Erythroblast (primary cell): ENCODE measurements around the gene AP5B1.

Experiments
- GATA1 ChIP-seq: IDR thresholded peaks from 2 replicates; pipeline ENCODE4 v1.6.1; 2011; ENCODE audit warnings: low read depth, mild to moderate bottlenecking, control low read depth, low read length, moderate library complexity
- POLR2A ChIP-seq: IDR thresholded peaks from 2 replicates; pipeline ENCODE4 v1.6.1; 2011; ENCODE audit warnings: mild to moderate bottlenecking, low read length

DNA sequence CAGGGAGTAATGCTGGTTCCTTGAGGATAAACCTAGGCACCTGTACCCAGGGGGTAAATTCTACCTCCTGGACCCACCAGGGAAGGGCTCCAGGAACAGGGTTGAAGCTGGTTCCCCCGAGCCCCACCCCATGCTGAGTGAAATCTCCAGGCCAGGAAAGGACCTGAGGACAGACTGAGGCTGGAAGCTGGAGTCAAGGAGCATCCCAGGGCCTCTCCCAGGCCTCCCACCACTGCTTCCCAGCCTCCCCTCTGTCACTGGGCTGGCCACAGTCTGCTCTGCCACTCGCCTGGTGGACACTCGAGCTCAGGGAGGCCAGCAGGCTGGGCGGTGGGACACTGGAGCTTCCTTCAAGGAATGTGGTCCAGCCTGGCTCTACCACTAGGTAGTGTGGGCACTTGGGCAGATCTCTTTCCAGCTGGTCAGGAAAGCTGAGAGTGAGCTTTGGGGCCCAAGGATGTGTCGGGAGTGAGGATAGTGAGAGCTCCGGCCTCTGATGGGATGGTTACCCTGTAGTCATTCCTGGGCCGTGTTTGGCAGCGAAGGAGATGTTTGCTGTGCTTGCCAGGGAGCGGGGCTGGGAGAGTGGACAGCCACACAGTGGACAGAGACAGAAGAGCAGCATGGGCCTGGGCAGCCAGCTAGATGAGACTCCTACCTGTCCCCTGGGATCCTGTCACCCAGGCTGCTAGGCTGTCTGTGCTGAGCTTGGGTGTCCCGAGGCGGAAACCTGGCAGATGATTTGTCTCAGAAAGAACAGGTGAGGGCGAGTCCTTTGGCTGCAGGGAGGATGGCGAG lies 9.5 kb upstream of the AP5B1 start:
- TF ChIP-seq POLR2A = no peak
- TF ChIP-seq GATA1 = no peak
